CD4-positive, alpha-beta T cell treated with Interleukin-15 for 1 hour (primary cell): ENCODE measurements around the gene STXBP4.

ENCODE experiments used
- DNase-seq: peaks from one replicate; pipeline ENCODE4 v3.0.0-alpha.2; 2020

Gene STXBP4

DNA sequence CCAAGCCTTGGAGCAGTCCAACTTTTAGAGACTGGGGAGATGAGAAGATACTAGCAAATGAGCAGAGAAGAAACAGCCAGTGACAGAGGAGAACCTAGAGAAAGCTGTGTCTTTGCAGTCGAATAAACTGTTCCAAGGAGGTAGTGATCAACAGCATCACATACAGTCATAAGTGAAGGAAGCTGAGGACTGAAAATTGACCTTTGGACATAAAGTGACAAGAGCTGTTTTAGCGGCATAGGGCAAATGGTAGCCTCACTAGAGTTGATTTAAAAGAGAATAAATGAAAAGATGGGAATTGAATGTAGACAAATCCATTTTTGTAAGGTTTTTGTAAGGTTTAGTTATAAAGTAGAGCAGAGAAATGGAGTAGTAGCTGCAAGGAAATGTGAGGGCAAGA is 165.0 kb downstream of the STXBP4 start:
- no peak for DNase-seq

DNA sequence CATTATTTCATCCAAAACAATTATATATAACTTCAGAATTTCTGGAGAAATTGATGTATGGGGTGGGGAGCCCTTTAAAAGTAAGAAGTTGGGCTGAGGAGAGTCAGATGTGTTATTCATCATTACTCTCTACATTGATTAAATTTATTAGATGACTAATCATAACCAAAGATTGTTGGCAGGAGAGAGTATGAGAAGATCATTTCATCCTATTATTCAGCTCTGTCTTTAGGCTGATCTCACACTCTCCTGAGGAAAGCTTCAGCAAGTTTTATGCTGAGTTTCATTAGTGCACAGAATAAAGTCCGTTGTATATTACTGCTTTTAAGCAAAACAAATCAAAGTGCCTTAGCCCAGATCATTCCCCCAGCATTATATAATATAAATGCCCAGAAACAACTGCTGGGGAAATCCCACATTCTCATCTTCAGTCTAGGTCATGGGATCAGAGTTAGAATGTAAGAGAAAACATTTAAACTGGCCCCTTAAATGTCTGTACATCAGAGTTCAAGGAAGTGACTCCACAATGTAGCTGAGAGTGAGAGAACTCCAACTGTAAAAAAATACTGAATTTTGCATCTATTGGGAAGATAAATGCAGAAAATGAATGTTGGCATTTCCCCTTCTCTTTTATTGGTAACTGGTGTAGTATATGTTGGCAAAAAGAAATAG is 166.1 kb downstream of the STXBP4 start:
- DNase-seq = no peak

DNA sequence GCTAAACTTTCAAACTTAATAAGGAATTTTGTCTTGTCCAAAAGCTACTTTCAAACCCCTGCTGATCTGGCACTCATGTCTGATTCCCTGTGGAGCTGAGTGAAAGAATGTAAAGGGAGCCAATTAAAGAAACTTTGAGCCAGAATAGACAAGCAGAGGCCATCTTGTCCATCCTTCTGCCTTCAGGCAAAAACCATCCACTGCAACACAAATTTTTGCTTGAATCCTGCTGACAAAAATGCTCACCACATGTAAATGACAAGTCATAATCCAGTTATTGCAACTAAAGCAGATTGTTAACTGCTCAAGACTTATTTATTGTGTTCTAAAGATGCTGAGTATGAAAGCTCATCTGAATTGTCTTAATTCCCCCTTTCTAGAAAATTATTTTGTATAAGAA is 172.2 kb downstream of the STXBP4 start:
- no peak for DNase-seq

DNA sequence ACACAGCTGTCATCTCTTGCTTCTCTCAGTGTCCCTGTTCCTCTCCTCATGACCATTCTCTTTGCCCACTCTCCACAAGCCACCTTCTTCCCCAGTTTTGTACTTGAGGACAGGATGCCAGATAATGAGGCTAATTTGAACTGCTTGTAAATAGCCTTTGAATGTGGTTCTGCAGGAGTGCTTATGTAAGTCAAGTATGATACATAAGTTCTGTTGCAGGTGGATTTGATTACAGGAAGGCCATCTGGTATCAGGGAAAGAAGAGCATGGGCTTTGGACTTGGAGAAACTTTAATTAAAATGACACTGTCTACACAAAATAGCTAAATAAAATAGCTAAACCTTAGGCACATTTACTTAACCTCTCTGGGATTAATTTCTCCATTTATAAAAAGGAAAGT is 176.0 kb downstream of the STXBP4 start:
- DNase-seq = no peak

DNA sequence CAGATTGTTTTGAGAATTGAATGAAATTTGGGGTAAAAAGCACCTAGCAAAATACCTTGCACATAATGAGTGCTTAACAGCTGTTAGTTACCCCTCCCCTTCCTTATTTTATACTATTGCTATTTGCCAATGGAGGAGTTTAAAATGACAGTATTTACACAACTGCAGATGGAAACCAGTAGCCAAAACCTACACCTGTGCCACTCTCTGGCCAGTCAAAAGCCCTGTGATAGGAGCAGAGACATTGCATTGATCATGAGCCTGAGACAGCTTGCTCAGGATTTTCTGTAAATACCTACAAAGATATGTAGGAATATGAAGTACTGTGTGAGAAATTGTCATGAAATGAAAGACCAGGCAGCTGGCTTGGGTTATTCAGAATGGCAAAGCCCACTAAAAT is 180.9 kb downstream of the STXBP4 start:
- no peak for DNase-seq

DNA sequence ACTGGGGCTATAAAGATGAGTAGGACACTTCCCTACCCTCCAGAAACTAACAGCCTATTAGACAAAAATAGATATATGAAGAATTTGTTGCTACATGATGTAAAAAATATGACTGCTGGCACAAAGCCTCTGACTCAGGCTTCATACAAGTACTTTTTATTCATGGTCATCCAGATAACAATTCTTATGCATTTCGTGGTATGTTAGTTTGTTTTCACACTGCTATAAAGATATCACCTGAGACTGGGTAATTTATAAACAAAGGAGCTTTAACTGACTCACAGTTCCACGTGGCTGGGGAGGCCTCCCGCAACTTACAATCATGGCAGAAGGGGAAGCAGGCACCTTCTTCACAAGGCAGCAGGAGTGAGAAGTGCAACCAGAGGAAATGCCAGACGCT is 183.7 kb downstream of the STXBP4 start:
- DNase-seq = no peak

DNA sequence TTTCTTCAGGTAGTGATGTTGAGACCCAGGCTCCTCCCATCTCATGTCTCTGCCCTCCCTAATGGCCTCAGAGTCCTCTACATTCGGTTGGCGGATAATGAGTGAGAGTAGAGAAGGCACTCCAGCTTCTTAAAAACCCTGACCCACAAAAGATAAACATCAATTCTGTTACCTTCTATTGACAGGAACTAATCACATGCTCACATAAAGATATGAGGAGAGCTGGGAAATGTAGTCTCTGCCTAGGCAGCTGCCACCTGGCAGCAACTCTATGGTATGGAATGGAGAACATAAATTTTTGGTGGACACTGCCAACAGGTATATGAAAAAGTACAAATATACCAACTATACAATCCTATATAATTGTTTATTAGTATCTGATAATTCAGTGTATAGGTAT is 185.5 kb downstream of the STXBP4 start:
- DNase-seq = no peak

DNA sequence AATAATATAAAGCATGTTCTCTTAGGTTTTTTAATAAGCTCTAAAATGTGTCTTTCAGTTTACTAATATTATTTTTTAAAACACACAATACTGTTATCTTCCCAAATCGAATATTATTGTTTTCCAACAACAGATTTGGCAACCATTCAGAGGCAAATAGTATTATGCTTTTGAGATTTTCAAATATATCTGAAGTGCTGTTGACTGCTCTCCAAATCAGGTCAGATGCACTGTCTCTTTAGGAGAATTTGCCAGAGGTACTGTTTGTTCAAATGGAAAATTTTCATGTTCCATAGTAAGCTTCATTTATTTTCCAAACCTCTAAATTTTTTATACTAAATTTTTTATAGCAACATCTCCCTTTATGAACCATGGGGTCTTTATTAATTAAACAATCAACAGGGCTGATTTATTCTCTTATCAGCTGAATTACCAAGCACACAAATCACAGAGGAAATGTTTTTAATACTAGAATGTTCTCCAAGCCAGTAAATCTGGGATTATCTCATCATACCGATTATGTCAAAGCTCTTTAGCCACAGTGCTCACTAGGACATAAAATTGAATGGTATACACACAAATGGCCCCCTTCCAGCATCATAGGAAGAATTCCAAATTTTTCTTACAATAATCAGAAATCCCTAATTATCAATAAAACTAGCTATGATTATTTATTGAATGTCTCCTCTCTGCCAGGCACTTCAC is 187.4 kb downstream of the STXBP4 start:
- no peak for DNase-seq

DNA sequence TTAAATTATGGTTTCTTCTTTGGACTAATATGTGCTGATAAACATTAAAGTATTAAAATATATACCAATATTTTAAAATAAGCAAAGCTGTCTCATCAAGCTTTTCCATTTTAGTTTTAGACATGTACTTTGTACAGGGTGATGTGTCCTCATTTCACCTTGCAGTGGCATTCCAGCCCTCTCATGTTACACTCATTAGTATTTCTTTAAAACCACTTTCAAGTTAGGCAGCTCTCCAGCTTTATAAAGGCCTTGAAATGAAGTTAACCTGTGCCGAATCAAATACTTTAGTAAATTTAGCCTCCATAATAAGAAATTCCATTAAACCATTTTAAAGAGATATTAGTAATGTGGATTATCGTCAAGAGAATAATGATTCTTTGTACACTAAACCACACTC is 188.6 kb downstream of the STXBP4 start:
- no peak for DNase-seq

DNA sequence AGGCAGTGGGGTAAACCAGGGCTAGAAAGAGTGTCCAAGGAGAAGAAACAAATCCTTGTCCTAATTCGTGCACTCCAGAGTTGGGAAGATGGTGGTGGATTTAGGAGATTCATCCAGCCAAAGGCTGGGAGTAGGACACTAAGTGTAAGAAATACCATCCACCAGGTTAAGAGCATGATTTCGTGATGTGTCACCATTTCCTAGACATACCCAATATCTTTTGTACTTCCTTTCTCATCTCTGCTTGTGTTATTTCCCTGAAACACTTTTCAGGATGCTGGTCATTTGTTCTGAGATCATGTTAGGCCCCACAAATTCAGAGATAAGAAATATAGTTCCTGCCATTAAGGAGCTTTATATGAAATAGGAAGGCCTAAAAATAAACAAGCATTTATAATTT is 189.9 kb downstream of the STXBP4 start:
- DNase-seq = no peak

DNA sequence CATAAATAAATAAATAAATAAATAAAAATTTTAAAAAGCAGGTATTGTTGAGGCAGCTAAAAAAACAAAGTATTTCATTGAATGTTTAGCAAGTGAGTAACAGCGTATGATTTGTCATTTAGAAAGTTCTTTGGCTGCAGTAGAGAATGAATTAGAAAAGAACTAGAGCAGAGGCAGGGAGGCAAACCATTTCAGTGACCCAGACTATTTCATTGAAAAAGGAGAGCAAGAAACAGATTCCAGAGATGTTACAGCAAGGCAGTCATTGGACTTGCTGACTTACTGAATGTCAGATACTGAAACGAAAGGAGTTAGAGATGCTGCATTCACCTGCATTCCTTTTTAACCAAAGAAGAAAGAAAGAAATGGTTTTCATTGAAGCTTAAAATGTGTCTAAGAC is 190.7 kb downstream of the STXBP4 start:
- no peak for DNase-seq

DNA sequence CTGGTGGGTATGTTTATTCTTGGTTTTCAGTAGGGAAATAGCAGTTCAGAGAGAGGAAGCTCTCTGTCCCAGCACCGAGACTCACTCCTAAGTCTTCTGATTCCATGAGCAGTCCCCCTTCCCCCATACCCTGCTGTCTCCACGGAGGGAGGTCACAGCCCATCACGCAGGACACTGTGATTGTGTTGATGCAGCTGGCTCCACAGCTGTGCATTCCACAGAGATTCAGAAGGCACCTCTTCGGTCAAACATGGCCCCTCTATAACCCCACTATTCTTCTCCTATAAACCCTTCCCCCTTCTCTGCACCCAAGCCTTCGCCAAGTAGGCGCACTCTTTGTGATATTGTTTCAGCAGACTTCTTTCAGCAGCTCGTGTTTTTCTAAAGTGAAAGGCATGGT is 191.9 kb downstream of the STXBP4 start:
- DNase-seq = no peak

DNA sequence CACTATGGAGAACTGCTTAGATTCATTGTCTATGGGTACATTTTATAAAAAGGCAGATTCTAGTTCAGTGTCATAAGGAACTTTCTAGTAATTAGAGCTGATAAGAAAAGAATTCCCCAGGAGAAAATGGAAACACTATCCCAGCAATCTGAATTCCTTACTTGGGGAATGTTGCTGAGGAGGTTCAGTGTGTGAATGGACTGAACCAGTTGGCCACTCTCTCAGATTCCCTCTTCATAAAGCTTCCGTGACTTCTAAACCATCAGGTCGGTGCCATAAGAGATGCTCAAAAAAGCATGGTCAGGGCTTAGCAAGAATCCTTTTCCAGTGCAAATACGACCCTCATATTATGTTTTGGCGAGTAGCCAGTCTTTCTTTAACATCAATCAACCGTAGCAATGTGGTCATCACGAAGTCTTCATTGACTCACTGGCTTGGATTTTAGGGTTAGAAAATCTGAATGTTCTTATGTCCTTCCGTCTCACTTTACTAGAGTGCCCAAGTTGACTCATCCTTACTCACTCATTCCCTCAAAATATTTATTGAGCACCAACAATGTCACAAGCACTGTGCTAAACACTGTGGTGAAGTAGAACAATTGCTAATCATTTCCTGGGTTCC is 193.5 kb downstream of the STXBP4 start:
- no peak for DNase-seq

DNA sequence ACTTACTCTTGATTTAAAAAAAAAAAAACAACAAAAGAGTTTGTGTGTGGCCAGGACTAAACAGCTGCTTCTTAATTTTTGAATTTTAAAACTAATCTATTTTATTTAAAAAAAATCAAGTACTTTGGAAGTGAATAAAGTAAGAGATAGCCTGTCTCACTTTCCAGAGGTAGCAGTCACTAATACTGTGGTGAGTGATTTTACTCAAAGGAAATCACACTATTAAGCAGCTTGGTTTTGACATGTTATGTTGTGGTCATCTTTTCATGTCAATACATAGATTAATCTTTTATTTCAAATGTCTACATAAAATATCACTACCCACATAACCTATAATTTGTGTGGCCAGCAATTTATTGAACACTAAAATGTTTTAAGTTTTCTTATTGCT is 194.0 kb downstream of the STXBP4 start:
- no peak for DNase-seq

DNA sequence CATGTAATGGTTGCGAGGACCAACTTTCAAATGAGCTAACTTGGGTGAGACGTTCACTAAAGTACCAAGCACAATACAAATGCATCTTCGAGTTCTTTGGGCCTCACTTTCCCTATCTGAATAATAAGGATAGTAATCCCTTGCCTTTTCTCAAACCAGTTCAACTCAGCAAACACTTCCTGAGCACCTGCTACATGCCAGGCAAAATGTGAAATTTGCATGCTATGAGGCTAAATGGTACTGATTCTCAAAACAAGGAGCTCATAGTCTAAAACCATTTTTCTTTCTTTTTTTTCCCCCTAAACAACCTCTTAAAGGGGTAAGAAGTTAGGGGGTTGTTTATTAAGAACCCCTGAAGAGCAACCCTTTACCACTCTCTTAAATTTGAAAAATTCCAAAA is 194.8 kb downstream of the STXBP4 start:
- DNase-seq = no peak

DNA sequence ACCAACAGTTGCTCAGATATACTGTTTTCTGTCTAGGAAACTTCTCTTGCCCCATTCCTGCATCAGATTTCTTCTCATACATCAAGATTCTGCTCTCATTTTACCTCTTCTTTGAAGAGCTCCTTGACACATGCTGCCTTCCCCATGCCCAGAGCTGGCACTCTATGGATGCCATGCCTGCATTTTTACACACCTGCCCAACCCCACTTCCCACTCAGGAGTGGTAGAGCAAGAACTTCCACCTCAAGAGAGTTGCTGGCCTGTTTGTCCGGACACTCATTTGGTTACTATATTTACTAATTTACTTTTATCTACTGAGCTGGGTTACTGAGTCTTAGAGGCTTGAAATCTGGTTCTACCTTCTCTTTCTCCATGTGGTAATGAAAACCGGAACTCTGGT is 197.9 kb downstream of the STXBP4 start:
- DNase-seq = no peak

DNA sequence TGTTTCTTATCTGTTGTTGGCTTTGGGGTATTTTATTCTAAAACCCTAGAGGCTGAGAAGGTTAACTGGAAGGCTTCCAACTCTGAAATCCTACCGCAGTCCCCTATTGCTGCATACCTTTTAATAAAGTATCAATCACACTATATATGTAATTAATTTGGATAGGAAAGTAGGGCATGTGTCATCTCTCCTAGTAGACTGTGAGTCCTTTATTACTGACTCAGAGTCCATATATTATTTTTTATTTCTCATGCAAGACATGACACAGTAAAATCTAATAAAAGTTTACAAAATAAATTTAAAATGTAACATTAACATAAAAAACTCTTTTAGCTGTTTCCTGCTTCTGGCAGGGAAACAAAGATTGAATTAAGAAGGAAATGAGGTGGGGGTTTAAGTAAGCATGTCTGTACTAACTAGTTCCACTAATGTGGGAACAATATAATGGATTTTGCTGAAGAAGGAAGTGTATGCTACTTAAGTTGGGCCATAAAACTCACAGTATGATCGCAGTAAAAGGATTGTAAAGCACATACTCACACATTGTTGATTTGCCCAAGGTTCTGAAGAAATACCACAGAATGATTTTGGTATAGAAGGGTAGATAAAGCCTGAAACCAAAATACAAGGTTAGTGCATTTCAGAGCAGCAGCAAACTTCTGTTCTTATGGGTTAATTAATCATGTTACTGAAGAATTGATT is 198.6 kb downstream of the STXBP4 start:
- DNase-seq = no peak

DNA sequence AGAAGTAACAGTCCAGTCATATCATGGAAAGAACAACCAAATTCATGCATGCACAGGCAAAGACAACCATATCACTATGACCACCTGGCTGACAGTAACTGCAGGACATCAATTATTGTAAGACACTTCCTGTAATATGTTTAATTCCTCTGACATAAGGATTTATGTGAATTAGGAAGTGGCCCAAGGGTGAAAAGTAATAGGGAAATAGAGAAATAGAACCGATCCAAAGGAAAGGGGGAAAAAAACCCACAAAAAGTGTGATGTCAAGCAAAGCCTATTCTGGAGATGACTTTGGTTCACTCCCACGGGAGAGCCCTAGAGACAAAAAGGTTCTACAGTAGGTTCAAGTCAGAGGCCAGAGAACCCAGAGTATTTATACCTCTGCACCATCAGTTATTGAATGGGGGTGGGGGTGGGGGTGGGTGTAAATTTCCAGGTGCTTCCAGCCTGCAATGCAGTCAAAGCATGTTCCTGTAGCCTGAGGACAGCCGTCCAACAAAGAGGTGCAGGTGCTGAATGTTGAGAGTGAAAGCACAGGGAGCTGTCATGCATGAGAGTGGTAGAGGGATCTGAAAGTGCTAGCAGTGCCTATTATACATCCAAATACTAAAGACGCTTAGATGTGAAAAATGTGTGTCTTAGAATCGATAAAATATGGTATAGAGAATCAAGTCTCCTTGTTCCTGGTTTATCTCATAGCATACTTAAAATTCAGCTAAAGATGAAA is 200.6 kb downstream of the STXBP4 start:
- no peak for DNase-seq

DNA sequence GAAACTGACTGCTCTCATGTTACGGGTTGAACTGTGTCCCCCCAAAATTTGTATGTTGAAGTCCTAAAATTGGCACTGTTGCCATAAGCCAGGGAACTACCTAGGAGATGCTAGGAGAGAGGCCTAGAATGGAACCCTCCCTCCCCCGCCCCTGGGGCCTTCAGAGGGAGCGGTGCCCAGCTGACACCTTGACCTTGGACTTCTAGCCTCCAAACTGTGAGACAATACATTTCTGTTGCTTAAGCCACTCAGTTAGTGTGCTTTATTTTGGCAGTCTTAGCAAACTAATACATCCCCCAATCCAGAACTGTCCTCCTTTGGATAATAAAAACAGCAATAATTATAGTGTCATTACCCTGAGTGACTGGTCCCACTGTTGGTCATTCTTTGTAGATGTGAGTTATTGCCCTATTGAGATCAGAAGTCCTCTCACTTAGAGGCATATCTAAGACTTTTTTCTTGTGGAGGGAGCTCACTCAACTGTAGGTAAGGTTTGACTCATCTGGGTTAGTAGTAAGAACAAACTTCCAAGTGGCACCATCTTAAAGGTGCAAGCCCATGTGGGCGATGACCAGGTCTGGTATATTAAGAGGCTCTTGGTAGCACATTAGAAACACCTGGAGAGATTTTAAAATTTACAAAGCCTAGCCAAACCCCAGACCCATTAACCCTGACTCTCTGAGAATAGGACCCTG is 203.2 kb downstream of the STXBP4 start:
- DNase-seq = no peak

DNA sequence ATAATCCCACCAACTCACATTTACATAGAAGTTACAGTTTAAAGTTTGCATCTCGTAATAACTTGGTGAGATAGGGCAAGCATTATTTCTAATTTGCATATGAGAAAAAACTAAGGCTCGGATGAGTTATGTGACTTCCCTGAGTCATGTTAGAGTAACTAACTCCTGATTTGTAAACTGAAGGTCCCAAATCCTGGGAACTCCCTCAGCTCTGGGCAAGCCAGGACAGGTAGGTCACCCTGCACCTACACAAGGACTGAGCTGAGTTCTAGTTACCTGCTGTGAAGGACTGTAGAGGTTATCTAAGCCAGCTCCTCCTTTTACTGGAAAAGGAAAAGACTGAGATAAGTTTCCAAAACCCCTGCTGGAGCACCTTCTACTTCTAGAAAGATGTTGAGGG is 204.0 kb downstream of the STXBP4 start:
- DNase-seq = no peak

DNA sequence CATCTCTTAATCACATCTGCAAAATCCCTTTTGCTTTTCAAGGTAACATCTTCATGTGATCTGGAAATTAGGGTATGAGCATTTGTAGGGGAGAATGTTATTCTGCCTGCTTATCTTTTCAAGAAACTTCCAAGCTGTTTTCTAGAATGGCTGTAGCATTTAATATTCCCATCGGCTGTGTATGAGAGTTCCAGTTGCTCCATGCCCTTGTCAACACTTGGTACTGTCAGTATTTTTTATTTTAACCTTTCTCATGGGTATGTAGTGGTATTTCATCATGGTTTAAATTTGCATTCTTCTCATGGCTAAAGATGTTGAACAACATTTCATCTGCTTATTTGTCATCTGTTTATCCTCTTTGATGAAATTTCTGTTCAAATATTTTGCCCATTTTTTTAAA is 205.6 kb downstream of the STXBP4 start:
- DNase-seq = no peak

DNA sequence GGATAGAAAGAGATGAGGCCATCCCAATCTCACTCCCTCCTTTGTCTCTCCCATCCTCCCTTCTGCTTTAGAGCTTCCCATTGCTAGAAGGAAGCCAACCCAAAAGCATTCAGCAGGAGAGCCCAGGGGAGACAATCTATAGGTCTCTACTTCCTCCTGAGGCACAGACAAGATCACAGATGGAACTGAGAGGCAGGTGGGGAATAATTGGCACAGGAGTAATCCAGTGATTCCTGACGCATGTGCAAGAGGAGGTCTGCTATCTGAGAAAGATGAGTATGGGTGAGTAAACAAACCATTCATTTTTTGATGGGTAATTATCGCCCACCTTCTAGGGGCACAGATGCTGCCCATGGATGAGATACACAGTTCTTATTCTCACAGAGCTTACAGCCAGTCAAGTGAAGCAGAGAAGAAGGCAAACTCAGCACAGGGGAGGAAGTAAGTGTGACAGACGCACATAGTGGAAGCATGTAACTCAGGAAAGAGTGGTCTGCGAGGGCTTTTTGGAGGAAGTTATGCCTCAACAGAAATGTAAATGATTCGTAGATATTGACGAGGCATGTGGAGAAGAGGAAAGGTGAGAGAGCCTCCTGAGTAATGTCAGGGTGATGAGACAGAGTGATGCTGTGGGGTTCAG is 207.3 kb downstream of the STXBP4 start:
- no peak for DNase-seq
